Stimulated activated naive CD4-positive, alpha-beta T cell treated with Interleukin-2 at 50 U/mL for 16 hours (primary cell): ENCODE data around the gene MALAT1.
A peak's percentile ranks its signal among the peaks of the same experiment; 100 is the strongest.
"Not testable (repeated sequence)": the region's sequence is repeated elsewhere in the genome, so short reads cannot be mapped to it uniquely, and the experiment has no call there.

Experiments used
- DNase-seq: peaks from one replicate; lab custom pipeline; 2025; lab: John Stamatoyannopoulos, UW

Gene MALAT1

GRCh38 chr11:65522718-65523630 is 24.1 kb downstream of the MALAT1 start:
- DNase-seq = peak; percentile 15

- DNase-seq = not testable (repeated sequence)
Measured at GRCh38 chr11:65523631-65523968, 24.8 kb downstream of the MALAT1 start.

DNA sequence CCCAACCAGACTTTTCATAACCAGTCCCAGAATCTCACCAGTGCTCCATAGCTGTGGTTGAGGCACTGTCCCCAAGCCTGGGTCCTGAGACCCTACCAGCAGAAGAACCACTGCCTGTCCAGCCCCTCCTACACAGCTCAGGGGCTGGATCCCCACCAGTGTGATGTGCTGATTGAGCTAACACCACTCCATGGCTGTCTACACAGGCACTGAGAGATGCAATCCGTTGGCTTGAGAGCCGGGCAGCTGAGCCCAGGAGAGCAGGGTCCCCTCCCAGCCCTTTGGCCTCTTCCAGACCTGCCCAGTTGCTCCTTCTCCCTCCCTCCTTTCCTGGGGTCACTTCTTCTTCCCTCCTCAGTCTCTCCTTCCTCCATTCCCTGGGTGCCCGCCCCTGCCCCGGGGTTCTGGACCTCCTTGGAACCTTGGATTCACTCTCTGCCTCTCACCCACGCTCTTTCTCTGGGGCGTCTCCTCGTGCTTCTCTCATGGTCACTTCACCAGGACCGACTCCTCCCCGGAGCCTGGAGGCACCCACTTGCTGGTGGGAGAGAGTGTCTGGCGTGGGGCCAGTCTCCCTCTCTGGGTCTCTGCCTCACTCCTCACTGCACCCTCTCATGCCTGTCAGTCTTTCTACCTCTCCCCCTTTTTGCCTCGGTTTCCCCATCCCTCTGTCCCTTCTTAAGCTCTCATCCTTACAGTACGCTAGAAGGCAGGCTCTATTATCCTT is 25.3 kb downstream of the MALAT1 start:
- DNase-seq = no peak

GRCh38 chr11:65524741-65525545 is 26.1 kb downstream of the MALAT1 start, which contains the start of gene SCYL1:
Gene SCYL1 (plus strand): TSS chr11:65525083. CDS start chr11:65525154, 71 bp downstream.
- DNase-seq = peak; percentile 71

DNA sequence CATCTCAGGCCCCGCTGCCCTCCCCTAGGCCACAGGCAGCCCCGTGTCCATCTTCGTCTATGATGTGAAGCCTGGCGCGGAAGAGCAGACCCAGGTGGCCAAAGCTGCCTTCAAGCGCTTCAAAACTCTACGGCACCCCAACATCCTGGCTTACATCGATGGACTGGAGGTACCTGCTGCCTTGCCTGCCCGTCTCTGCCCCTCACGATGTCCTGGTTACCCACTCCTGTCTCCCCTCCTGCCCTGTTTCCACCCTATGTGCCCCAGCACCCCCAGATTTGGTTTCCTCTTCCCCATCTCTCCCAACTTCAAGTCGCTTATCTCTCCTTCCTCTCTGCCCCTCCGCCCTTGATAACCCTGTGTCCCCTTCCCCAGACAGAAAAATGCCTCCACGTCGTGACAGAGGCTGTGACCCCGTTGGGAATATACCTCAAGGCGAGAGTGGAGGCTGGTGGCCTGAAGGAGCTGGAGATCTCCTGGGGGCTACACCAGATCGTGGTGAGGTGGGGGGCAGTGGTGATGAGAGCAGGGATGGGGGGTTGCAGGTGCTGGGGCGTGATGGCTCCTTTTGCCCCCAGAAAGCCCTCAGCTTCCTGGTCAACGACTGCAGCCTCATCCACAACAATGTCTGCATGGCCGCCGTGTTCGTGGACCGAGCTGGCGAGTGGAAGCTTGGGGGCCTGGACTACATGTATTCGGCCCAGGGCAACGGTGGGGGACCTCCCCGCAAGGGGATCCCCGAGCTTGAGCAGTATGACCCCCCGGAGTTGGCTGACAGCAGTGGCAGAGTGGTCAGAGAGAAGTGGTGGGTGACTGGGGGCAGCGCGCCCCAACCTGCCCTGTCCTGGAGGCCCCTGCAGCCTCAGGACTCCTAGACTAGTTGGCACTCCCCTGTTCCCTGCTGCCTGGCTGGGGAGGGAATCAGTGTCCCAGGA is 27.0 kb downstream of the MALAT1 start:
- DNase-seq = no peak

- DNase-seq = no peak
Measured at GRCh38 chr11:65526744-65527143, 27.9 kb downstream of the MALAT1 start.

DNA sequence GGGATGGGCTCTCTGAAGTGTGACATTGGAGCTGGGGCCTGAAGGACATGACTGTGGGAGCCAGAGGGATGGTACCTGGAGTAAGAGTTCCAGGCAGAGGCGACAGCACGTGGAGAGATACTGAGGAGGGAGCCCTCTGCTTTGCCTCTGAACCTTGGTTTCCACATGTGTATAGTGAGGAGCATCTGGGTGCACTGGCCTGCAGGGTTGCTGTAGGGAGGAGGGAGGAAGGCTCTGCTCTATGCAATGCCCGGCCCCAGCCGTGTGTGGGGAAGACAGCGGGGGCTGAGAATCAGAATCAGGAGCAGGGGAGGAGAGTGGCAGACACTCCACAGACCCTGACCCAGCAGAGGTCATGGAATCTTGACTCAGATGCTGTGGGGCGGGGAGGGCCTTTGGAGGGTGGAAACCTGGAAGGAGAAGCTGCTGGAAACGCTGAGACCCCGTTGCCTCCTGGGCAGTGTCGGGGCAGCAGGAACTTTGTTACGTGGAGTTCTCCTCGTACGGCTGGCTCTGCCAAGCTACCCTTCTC is 30.0 kb downstream of the MALAT1 start:
- no peak for DNase-seq

DNA sequence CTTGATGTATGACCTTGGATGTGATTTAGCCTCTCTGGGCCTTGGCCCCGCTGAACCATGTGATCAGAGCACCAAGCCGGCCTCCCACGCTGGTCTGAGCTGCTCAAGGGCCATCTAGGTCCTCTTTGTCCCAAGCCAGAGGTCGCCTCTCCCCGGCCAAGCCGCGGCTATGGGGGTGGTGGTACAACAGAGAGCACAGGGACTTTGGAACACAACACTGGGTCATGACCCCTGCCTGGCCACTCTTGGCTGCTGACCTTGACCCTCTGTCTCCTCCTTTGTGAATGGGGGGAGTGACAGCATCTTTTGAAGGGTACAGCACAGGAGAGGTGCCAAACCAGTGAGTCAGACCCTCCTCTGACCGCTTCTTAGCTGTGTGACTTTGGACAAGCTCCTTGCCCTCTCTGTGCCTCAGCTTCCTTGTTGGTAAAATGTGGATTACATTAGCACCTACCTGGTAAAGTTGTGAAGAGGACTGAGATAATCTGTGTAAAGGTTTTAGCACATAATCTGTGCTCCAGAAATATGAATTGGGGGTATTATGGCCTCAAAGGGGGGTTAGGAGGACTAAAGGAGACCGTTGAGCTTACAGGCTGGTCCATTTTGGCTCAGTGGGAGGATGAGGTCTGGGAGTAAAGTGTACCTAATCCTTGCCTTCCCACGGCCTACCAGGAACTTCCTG is 30.8 kb downstream of the MALAT1 start:
- DNase-seq = no peak

DNA sequence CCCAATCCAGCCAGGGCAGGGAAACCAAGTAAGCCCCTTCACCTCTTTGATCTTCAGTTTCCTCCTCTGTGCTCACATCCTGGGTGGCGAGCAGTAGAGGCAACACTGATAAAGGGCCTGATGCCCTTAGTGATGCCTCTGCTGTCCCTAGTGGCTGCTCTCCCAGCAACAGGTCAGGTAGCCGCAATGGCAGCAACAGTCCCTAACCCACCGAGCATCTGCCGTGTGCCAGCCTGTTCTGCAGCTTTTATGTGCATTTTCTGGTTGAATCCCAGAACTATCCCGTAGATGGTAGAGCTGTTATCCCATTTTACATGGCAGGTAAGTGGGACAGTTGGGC is 31.3 kb downstream of the MALAT1 start:
- DNase-seq = no peak

DNA sequence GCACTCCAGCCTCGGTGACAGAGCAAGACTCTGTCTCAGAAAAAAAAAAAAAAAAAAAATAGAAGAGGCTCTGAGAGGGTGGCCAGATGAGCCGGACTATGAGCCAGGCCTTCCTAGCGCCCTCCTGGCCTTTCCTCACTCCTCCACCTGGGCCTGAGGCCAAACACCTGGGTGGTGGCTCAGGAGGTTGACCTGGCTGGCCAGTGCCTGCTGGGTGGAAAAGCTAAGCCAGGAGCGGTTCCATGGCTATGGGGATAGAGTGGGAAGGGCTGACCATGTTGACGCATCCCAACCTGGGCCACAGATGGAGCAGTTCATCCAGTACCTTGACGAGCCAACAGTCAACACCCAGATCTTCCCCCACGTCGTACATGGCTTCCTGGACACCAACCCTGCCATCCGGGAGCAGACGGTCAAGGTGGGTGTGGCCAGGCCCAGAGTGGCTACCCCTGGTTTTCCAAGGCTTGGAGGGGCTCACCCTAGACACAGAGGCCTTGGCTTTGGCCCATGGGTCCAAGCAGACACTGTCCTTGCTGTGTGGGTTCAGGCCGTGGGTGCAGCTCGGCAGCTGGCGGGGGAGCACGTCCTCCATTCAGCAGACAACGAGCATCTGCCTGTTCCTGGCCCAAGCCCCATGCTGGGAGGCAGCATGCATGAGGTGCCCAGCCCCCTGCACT is 33.7 kb downstream of the MALAT1 start:
- DNase-seq = no peak

- DNase-seq = no peak
Measured at GRCh38 chr11:65535102-65535501, 36.3 kb downstream of the MALAT1 start.

- no peak for DNase-seq
Measured at GRCh38 chr11:65536412-65537295, 37.8 kb downstream of the MALAT1 start.

DNA sequence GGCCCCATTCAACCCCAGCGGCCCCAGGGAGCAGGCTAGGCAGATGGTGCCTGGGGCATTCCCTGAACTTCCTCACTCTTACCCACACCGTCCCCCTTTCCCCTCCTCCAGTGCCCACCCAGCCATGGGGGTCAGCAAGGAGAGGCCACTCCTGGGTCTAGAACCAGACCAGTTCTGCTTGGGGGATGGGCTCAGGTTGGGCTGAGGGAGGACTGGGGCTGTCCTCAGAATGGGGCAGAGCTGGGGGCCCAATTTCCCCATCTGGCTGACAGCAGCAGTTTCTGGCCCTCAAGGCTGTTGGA is 38.4 kb downstream of the MALAT1 start:
- DNase-seq = no peak

- DNase-seq = no peak
Measured at GRCh38 chr11:65537620-65538231, 38.9 kb downstream of the MALAT1 start.

DNA sequence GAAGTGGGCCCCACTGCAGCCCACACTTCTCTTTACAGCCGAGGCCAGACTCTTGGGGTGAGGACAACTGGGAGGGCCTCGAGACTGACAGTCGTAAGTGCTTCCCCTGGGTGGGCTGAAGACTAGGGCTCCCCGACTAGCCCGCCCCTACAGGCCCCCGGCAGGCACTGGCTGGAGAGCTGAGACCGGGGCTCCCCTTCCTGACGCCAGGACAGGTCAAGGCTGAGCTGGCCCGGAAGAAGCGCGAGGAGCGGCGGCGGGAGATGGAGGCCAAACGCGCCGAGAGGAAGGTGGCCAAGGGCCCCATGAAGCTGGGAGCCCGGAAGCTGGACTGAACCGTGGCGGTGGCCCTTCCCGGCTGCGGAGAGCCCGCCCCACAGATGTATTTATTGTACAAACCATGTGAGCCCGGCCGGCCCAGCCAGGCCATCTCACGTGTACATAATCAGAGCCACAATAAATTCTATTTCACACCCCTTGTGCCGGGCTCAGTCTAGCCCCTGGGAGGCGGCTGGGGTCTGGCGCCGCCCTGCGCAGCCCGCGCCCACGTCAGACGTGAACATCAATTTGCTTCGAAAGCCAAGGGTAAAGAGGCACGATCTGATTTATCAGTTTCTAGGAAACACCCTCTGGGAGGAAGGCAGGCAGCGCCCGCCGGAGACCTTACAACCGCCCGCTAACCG is 39.5 kb downstream of the MALAT1 start:
- no peak for DNase-seq

DNA sequence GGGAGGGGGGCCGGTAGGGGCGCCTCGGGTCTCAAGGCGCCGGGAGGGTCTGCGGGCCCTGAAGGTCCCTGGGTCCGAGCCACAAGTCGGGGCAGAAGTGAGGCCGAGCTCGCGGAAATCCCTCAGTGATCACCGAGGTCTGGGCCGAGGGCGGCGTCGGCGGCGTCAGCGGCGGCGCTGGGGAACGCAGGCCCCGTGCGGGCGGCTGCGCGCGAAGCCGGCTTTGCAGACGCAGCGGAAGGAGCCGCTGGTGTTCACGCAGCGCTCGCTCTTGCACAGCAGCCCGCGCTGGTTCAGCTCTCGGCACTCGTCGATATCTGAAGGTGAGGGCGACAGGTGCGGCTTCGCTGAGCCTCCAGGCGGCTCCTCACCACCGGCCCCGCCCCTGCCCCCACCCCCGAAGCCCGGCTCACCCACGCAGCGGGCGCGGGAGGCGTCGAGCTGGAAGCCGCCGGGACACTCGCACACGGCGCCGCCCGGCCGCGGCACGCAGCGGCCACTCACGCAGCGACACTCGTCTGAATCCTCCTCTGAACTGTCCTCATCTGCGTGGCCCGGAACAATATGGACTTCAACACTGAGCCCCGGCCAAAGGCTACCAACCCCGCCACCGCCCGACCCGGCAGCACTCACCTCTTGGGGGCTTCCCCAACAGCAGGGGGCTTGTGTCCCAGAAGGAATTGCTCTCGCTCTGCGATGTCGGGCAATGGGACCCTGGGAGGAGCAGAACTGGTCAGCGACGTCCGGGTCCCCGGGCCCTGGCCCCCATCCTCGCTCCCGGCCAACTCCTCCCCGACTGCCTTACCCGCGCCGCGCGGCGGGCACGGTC is 40.3 kb downstream of the MALAT1 start:
- DNase-seq = no peak

DNA sequence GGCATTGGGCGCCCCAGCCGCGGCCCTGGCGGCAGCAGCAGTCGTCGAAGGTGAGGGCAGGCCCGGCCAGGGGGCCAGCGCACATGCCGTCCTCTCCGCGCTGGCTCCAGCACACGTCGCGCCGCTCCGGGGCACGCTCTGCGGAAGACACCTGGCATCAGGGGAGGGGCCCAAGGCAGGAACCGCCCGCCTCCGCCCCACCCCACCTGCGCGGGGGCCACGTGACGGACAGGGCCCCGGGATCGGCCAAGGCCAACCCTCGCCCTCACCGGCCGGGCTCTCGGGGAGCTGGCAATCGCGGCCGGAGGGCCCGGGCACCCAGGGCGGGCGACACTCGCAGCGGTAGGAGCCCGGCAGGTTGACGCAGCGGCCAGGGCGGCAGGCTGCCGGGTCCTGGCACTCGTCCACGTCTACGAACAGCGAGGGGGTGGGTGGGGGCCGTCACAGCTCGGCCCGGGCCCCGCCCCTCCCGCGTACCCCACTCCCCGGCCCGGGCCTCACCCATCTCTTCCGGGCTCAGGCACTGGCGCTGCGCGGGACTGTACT is 41.0 kb downstream of the MALAT1 start:
- peak; percentile 45 for DNase-seq
